ENCODE measurements around the gene GPC6.

Gene GPC6

DNA sequence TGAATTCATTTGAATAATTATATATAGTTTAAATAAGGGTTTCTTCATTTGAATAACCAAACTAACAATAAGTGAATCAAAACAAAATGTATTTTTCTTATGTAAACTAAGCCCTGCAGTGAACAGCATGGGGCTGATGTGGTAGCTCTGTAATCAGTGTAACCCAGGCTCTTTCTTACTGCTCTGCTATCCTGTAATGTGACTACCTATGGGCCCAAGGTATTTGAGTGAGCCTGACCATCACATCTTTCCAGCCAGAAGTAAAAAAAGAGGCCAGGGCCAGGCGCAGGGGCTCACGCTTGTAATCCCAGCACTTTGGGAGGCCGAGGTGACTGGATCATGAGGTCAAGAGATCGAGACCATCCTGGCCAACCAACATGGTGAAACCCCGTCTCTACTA is 758.3 kb downstream of the GPC6 start:
- no peaks in the 10 kb centered on the region for H3K27me3 ChIP-seq (ENCODE audit: low read depth)
- DNase-seq (ENCODE audit: low spot score in 2 of 2): peak in 1 of 2 experiments; percentile 3
- no peak overlapping the region for H3K4me3 ChIP-seq
- no peaks in the 10 kb centered on the region for H3K9me3 ChIP-seq
- H3K4me1 ChIP-seq: no peaks in the 10 kb centered on the region
- no peaks in the 10 kb centered on the region for H3K36me3 ChIP-seq (replicated peaks)
- in situ Hi-C loops (cut with MboI; ENCODE audit: low sequenced_read_pairs): no loop called here

DNA sequence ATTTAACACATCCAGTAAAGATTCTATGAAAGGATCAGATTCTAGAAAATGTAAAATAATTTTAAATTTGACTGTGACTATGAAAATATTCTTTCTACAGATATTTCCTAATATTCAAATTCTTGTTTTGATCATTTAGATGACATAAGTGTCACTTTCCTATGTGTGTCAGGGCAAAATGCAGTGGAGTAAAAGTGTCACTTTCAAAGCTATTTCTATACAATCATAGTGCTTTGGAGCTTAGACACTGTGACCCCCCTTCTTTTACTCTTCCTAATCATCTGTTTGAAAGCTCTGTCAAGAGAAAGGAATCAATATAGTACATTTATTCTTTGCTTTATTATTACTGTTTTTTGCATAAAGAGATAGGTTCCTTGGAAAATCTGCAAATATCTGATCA is 760.9 kb downstream of the GPC6 start:
- no peaks in the 10 kb centered on the region for H3K27me3 ChIP-seq (ENCODE audit: low read depth)
- no peaks in the 10 kb centered on the region for H3K9me3 ChIP-seq
- no peak overlapping the region for H3K4me3 ChIP-seq
- no peak for DNase-seq (ENCODE audit: low spot score in 2 of 2)
- H3K4me1 ChIP-seq: no peaks in the 10 kb centered on the region
- H3K36me3 ChIP-seq (replicated peaks): no peaks in the 10 kb centered on the region
- in situ Hi-C loops (cut with MboI; ENCODE audit: low sequenced_read_pairs): no loop called here

DNA sequence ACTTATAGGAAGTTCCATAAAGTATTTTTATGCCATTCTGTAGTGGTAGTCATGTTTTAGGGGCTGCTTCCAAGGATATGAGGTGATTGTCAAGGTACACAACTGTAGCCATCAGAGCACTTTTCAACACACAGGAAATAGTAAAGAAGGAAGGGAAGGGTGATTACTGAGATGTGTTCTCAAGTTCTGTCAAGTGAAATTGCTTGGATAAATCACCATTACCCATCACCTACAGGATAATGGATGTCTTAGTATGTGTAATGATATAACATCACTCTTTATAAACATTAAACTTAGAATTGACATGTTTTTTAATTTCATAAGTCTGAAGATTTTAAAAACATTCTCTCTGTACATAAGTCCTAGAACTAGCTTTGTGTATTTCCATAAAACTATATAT is 765.0 kb downstream of the GPC6 start:
- Histone ChIP-seq H3K9me3 (no peaks in the 10 kb centered on the region), H3K36me3 (replicated peaks) (no peaks in the 10 kb centered on the region), H3K4me3 (no peak overlapping the region), H3K27me3 (ENCODE audit: low read depth) (no peaks in the 10 kb centered on the region), H3K4me1 (no peaks in the 10 kb centered on the region)
- in situ Hi-C loops (cut with MboI; ENCODE audit: low sequenced_read_pairs): no loop called here
- no peak for DNase-seq (ENCODE audit: low spot score in 2 of 2)

DNA sequence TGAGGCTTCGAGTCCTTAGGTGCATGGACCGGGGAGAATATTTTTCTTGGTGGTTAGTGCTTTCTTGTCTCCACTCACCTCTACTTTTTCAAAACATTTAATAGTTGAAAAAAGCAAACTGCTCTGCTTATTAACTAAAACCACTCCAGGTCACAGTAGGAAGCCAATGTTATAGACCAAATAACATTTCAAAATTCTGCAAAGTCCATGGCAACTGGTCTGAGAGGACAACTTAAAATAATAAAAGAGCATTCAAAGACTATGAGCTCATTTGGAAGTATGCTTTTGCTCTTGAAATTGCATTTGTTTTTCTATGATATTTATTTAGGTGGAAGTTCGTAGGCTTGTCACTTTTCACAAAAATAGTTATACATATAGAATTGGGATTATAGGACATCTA is 769.9 kb downstream of the GPC6 start:
- no peaks in the 10 kb centered on the region for H3K4me1 ChIP-seq
- H3K9me3 ChIP-seq: no peaks in the 10 kb centered on the region
- no peaks in the 10 kb centered on the region for H3K36me3 ChIP-seq (replicated peaks)
- H3K27me3 ChIP-seq (ENCODE audit: low read depth): no peaks in the 10 kb centered on the region
- no peak for DNase-seq (ENCODE audit: low spot score in 2 of 2)
- H3K4me3 ChIP-seq: no peak overlapping the region
- in situ Hi-C loops (cut with MboI; ENCODE audit: low sequenced_read_pairs): no loop called here

DNA sequence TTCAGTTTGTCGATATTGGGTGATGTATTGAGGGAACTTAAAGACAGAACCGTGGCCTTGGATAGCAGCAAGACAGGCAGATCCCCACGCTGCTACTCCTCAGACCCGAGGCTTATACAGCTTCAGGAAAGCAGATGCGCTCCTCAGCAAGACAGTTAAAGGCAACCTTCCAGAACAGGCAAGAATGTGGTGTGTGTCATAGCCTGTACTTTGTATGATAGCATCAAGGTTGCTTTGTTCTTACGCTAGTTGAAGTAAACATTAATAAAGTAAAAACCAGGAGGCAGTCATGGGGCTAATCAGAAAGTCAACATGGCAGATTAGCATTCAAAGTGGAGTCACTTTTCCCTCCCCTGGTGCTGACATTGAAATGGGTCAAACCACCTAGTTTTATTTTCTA is 779.7 kb downstream of the GPC6 start:
- H3K36me3 ChIP-seq (replicated peaks): no peaks in the 10 kb centered on the region

DNA sequence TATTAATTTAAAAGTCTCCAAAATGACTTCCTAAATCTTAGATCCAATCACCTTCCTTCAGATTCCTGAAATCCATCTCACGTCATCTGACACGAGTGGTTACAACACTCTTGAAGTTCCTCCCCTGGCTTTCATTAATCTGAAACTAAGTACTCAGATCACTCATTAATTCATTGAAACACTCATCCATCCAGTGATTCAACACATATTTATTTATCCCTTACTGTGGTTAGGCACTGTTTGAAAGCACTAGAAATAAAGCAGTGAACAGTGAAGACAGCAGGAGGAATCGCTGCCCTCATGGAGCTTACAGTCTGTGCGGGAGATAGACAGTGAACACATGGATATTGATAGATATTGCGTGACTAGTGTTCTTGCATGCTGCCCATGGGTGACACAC is 780.5 kb downstream of the GPC6 start:
- no peaks in the 10 kb centered on the region for H3K9me3 ChIP-seq
- in situ Hi-C loops (cut with MboI; ENCODE audit: low sequenced_read_pairs): no loop called here

More for the DNA sequence above, 779.7 kb downstream of the GPC6 start:
- Histone ChIP-seq H3K9me3 (no peaks in the 10 kb centered on the region), H3K4me3 (no peak overlapping the region), H3K27me3 (ENCODE audit: low read depth) (no peaks in the 10 kb centered on the region), H3K4me1 (no peaks in the 10 kb centered on the region)
- in situ Hi-C loops (cut with MboI; ENCODE audit: low sequenced_read_pairs): no loop called here
- DNase-seq (ENCODE audit: low spot score in 2 of 2): no peak

DNA sequence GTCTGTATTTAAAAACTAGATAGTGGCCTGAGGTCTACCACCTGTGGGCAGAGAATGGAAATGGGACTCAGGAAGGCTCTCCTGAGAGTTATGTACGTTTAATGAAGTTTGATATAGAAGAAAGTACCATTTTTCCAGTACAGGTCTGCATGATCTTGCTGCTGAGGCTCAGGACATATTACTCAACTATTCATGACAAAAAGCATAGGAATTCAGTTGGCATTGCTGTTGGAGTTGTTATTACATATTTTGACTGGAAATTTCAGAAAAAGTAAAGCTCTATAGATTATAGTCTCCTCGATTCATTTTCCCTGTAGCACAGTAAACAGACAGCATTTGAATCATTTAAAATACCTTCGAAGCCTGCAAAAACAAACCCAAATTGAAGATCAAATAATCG is 783.1 kb downstream of the GPC6 start:
- Histone ChIP-seq H3K36me3 (replicated peaks) (no peaks in the 10 kb centered on the region), H3K4me1 (no peaks in the 10 kb centered on the region), H3K4me3 (no peak overlapping the region), H3K27me3 (ENCODE audit: low read depth) (no peaks in the 10 kb centered on the region), H3K9me3 (no peaks in the 10 kb centered on the region)
- DNase-seq (ENCODE audit: low spot score in 2 of 2): no peak
- in situ Hi-C loops (cut with MboI; ENCODE audit: low sequenced_read_pairs): no loop called here

More for the DNA sequence above, 780.5 kb downstream of the GPC6 start:
- DNase-seq (ENCODE audit: low spot score in 2 of 2): no peak
- no peaks in the 10 kb centered on the region for H3K36me3 ChIP-seq (replicated peaks)
- H3K4me1 ChIP-seq: no peaks in the 10 kb centered on the region
- no peak overlapping the region for H3K4me3 ChIP-seq
- no peaks in the 10 kb centered on the region for H3K27me3 ChIP-seq (ENCODE audit: low read depth)

DNA sequence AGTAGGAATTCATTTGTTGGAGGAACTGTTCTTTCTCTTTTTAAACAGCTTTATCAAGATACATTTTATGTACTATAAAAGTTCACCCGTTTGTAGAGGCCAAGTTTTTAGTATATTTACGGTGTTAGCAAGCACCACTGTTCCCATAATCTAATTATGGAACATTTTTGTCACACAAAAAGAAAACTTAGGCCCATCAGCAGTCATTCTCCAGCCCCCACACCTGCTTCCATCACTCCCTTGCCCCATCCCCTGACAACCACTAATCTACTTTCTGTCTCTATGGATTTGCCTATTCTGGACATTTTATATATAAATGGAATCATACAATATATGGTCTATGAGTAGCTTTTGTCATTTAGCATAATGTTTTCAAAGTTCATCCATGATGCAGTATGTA is 787.9 kb downstream of the GPC6 start:
- no peak for DNase-seq (ENCODE audit: low spot score in 2 of 2)
- Histone ChIP-seq H3K9me3 (no peaks in the 10 kb centered on the region), H3K4me3 (no peak overlapping the region), H3K4me1 (no peaks in the 10 kb centered on the region), H3K36me3 (replicated peaks) (no peaks in the 10 kb centered on the region), H3K27me3 (ENCODE audit: low read depth) (no peaks in the 10 kb centered on the region)
- in situ Hi-C loops (cut with MboI; ENCODE audit: low sequenced_read_pairs): no loop called here

DNA sequence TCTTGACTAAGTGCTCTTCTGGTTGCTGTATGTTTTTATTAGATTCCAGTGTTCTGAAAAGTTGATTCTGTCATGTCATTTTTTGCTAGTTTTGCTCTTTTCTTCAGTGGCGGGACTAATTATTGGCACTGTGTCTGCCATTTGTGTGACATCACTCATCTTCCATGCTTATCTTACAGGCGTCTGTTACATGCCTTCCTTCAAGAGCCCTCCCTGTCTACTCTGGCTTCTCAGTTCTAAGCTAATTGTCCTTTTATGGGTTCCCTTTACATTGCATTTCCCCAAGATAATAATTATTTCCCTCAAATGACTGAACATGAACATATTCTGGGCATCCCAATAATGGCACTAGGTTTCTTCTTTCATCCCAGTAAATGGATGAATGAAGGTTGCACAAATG is 793.8 kb downstream of the GPC6 start:
- no peak for DNase-seq (ENCODE audit: low spot score in 2 of 2)
- Histone ChIP-seq H3K4me1 (peaks cover 13% of the 10 kb centered on the region), H3K27me3 (ENCODE audit: low read depth) (no peaks in the 10 kb centered on the region), H3K4me3 (no peak overlapping the region), H3K36me3 (replicated peaks) (no peaks in the 10 kb centered on the region), H3K9me3 (no peaks in the 10 kb centered on the region)
- in situ Hi-C loops (cut with MboI; ENCODE audit: low sequenced_read_pairs): no loop called here

DNA sequence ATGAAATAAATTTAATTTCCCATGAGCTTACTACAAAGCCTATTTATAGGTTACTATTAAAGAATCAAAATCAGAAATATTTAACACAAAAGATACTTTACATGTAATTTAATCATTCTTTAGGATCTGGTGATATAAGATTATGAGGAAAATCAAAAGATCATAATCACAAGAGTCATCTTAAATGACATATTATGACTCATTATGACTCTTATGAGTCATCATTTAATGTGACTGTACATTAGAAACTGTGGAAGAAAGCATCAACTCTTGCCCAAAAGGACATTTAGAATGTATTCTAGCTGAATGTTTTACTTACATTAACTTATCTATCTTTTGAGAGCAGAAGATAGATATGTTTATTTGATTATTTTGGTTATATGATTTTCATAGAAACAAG is 794.2 kb downstream of the GPC6 start:
- no peak for DNase-seq (ENCODE audit: low spot score in 2 of 2)
- H3K4me3 ChIP-seq: no peak overlapping the region
- in situ Hi-C loops (cut with MboI; ENCODE audit: low sequenced_read_pairs): no loop called here
- H3K27me3 ChIP-seq (ENCODE audit: low read depth): no peaks in the 10 kb centered on the region
- no peaks in the 10 kb centered on the region for H3K36me3 ChIP-seq (replicated peaks)
- H3K4me1 ChIP-seq: peaks cover 13% of the 10 kb centered on the region
- no peaks in the 10 kb centered on the region for H3K9me3 ChIP-seq

DNA sequence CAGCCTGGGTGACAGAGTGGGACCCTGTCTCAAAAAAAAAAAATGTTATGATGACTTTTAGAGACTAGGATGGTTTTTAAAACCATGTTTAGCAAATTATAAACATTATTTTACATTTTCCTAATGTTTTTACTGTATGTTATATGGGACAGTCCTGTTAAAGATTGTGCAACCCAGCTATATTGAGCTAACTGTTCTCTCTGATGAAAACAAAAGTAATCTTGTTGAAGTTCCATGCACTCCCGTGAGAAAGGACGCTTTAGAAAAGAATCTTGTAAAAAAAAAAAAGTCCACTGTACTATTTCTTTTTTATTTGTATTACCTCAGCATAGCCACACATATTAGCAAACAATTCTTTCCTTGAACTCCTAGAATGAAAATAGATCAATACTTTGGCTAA is 801.6 kb downstream of the GPC6 start:
- Histone ChIP-seq H3K9me3 (no peaks in the 10 kb centered on the region), H3K4me1 (peaks cover 23% of the 10 kb centered on the region), H3K27me3 (ENCODE audit: low read depth) (no peaks in the 10 kb centered on the region), H3K4me3 (no peak overlapping the region), H3K36me3 (replicated peaks) (no peaks in the 10 kb centered on the region)
- in situ Hi-C loops (cut with MboI; ENCODE audit: low sequenced_read_pairs): no loop called here
- DNase-seq (ENCODE audit: low spot score in 2 of 2): peak in 1 of 2 experiments; percentile 38

DNA sequence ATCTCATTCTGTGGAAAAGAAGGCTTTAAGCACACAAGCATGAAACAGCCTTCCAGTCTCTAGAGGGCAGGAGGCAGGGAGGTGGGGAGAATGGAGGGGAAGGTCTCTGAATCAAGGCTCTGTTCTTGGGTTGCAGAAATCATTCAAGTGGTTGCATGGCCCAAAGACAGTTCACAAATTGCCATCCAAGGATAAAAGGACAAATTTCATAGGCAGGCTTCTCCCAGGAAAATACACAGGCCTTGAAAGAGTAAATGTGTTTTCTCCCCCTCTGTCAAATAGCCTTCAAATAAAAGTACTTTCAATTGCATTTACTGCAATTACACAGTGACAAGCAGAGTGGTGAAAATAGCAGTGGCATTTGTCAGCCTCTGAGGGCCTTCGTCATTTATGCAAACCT is 802.0 kb downstream of the GPC6 start:
- no peaks in the 10 kb centered on the region for H3K36me3 ChIP-seq (replicated peaks)
- H3K9me3 ChIP-seq: no peaks in the 10 kb centered on the region
- in situ Hi-C loops (cut with MboI; ENCODE audit: low sequenced_read_pairs): no loop called here
- peaks cover 27% of the 10 kb centered on the region for H3K4me1 ChIP-seq
- H3K4me3 ChIP-seq: no peak overlapping the region
- H3K27me3 ChIP-seq (ENCODE audit: low read depth): no peaks in the 10 kb centered on the region
- DNase-seq (ENCODE audit: low spot score in 2 of 2): peak in 1 of 2 experiments; percentile 16

DNA sequence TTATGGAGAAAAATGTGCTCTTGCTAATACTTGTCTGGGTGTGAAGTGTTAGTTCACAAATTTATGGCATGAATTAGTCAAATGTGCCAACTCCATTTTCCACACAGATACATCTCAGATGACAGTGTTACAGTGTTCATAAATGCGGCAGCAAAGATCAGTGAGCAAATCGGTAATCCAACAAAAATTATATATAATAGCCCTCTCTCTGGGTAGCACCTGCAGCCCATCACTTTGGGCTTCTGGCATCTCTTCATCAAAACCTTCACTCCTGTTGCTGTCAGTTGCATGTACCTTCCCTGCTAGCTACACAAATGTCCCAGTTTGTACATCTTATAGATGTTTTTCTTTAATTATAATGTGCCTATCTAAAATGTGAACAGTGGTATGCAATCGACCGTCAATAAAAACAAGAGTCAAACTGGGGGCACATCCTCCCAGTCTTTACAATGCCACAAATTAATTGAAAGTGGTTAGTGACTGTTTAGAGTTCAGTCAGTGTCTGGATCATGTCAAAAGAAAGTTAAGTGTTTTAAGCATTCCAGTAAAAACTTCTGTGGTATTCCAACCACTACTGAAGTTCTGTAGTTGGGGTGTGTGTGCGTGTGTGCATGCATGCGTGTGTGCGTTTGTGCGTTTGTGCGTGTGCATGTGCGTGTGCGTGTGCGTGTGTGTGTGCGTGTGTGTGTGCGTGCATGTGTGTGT is 804.0 kb downstream of the GPC6 start:
- H3K4me1 ChIP-seq: peaks cover 31% of the 10 kb centered on the region
- H3K27me3 ChIP-seq (ENCODE audit: low read depth): no peaks in the 10 kb centered on the region
- no peaks in the 10 kb centered on the region for H3K9me3 ChIP-seq
- DNase-seq (ENCODE audit: low spot score in 2 of 2): no peak
- H3K4me3 ChIP-seq: no peak overlapping the region
- no peaks in the 10 kb centered on the region for H3K36me3 ChIP-seq (replicated peaks)
- in situ Hi-C loops (cut with MboI; ENCODE audit: low sequenced_read_pairs): no loop called here

DNA sequence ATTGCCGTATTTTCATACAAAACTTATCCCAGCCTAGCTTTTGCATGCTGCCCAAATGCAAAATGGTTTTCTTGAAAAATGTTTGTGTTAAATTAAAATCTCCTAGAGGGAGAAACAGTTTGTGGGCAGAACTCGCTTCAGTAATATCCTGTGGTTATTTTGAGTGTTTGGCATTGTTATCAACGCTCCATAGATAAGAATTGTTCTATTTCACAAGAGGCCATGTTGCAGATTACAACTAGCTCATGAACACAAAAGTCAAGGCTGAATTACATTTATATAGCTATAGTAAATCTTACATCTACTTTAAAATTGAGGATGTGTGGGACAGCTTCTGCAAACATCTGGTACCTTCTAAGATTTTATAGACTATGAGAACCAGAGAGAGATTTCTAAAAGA is 805.0 kb downstream of the GPC6 start:
- H3K4me1 ChIP-seq: peaks cover 39% of the 10 kb centered on the region
- H3K9me3 ChIP-seq: no peaks in the 10 kb centered on the region
- no peaks in the 10 kb centered on the region for H3K36me3 ChIP-seq (replicated peaks)
- in situ Hi-C loops (cut with MboI; ENCODE audit: low sequenced_read_pairs): no loop called here
- H3K4me3 ChIP-seq: no peak overlapping the region
- DNase-seq (ENCODE audit: low spot score in 2 of 2): no peak
- H3K27me3 ChIP-seq (ENCODE audit: low read depth): no peaks in the 10 kb centered on the region

DNA sequence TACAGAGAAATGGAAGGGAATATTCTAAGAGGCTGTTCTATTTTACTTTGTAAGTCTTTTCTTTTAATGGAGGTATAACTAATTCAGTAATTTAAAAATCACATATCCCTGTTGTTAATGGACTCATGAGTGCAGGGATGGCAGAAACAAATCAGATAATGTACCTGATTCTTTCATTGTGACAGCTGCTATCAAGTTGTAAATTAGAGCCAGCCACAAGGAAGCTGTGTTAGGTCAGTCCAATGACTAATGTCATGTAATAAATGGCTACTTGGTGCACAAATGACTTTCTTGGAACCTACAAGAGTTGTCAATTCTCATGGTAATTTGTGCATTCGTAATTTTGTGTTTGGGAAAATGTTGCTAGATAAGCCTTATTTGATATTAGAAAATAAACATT is 806.5 kb downstream of the GPC6 start:
- no peak for DNase-seq (ENCODE audit: low spot score in 2 of 2)
- Histone ChIP-seq H3K9me3 (no peaks in the 10 kb centered on the region), H3K27me3 (ENCODE audit: low read depth) (no peaks in the 10 kb centered on the region), H3K4me1 (peaks cover 38% of the 10 kb centered on the region), H3K36me3 (replicated peaks) (no peaks in the 10 kb centered on the region), H3K4me3 (no peak overlapping the region)
- in situ Hi-C loops (cut with MboI; ENCODE audit: low sequenced_read_pairs): no loop called here

All from HAP-1 (cell line).